ENCODE data around the gene FOSL2. TPM values are rescaled to one million over a fixed set of nuclear protein-coding genes. Genes with fewer than 3 reads are reported as not detected.

FOSL2 gene
- total RNA-seq, 1 donor from 2014 or later, result 2.7 TPM

DNA sequence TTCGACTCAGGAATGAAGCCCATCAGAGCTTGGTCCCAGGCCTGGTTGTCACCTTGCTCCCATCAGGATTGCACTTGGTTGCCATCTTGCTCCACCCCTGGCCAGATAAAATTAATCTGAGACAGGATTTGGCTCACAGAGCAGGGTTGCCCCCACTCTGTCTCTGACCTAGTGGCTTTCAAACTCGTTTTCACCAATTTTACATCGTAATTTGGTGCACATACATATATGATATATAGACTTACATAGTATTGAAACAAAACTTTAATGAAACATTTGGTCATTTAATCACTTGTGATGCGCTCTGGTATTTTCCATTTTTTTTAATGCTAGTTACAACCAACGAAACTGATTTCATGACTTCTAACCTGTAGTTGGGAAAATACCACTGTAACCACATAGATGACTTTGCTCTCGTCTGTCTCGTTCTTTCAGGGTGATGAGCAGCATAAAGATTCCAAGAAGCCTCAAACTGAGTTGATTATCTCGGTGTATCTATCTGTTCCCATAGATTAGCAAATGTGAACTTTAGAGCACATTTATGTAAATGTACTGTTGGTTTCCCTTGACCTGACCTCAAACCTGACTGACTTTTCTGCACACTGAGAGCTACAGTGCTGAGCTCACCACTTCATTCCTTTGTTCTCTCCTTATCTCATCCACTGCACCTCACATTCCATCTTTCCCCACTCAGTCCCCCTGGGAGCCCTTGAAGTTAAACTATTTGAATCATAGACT lies 72.7 kb downstream of the FOSL2 start:
- peaks cover 23% of the 10 kb centered on the region for H3K27me3 Mint-ChIP-seq
- H3K4me3 Mint-ChIP-seq, result no peak overlapping the region
- H3K27ac Mint-ChIP-seq, result no peak overlapping the region
- ATAC-seq (ENCODE audit: low read depth), result no peak
- ChIA-PET CTCF (no interaction called here), POLR2A (no interaction called here)
- H3K4me1 Mint-ChIP-seq, result no peaks in the 10 kb centered on the region
- no peaks in the 10 kb centered on the region for H3K36me3 Mint-ChIP-seq (ENCODE audit: low read depth)
- no peak for DNase-seq
- H3K9me3 Mint-ChIP-seq, result peaks cover 10% of the 10 kb centered on the region
- intact Hi-C loops (cut with micrococcal nuclease), result no loop called here
- TF ChIP-seq, protein P1, sequence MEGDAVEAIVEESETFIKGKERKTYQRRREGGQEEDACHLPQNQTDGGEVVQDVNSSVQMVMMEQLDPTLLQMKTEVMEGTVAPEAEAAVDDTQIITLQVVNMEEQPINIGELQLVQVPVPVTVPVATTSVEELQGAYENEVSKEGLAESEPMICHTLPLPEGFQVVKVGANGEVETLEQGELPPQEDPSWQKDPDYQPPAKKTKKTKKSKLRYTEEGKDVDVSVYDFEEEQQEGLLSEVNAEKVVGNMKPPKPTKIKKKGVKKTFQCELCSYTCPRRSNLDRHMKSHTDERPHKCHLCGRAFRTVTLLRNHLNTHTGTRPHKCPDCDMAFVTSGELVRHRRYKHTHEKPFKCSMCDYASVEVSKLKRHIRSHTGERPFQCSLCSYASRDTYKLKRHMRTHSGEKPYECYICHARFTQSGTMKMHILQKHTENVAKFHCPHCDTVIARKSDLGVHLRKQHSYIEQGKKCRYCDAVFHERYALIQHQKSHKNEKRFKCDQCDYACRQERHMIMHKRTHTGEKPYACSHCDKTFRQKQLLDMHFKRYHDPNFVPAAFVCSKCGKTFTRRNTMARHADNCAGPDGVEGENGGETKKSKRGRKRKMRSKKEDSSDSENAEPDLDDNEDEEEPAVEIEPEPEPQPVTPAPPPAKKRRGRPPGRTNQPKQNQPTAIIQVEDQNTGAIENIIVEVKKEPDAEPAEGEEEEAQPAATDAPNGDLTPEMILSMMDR (IDR thresholded peaks at IDR 0.05), result no peak

Other genes with a start within 250 kb of the FOSL2 start
- 0.05 and 0.64 TPM in 2 replicates for gene PLB1, start 103.2 kb downstream of the FOSL2 start, total RNA-seq

Measured in activated B cell treated with CpG ODN at 0.5 μM for 24 hours (primary cell).